Kidney epithelial cell (primary cell): ENCODE results near the gene RUNX1. TPM values are rescaled to one million over a fixed set of nuclear protein-coding genes. Genes with fewer than 3 reads are reported as not detected.

Source experiments
- DNase-seq: peaks from one replicate; pipeline ENCODE4 v3.0.0-alpha.2; 2010; ENCODE audit warnings: low read depth
- H3K27me3 ChIP-seq: 2 replicates; pipeline ENCODE4 v1.6.0; 2011; ENCODE audit warnings: low read length; ENCODE audit not compliant: control insufficient read depth, insufficient read depth
- H3K36me3 ChIP-seq: 2 replicates; pipeline ENCODE4 v1.5.1; 2011; ENCODE audit warnings: low read length; ENCODE audit not compliant: control insufficient read depth, insufficient read depth
- H3K4me3 ChIP-seq: 2 replicates; pipeline ENCODE4 v1.5.1; 2011; ENCODE audit warnings: low read depth, mild to moderate bottlenecking, control low read depth, low read length
- total RNA-seq: library from RNA; depleted of rRNA; stranded (reverse); fragments of >200 nt; gene quantifications from 2 replicates; pipeline ENCODE4 v1.2.3, GENCODE V29; 2015
- TF ChIP-seq, protein P1 (sequence below): IDR thresholded peaks from 2 replicates; pipeline ENCODE4 v1.5.1; 2011; ENCODE audit warnings: mild to moderate bottlenecking, moderate library complexity, low read length, control low read depth, inconsistent platforms; ENCODE audit not compliant: insufficient read depth, poor library complexity, severe bottlenecking

Gene RUNX1
- total RNA-seq, 1 donor from 2014 or later = 43.0 TPM

DNA sequence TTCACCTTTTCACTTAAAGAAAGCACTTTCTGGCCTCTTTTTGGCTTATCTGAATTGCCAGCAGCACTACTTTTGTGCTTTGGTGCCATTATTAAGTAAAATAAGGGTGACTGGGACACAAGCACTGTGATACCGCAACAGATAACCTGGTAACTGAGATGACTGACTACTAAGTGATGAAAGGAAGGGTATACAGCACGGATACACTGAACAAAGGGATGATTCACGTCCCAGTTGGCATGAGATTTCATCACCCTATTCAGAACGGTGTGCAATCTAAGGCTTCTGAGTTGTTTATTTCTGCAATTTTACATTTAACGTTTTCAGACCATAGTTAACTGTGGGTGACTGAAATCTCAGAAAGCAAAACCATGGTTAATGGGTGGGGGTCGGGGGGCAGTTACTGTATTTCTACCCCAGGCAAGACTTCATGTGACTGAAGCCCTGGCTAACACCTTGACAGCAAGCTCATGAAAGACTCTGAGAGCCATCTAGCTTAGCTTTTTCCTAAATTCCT lies 277.5 kb downstream of the RUNX1 start:
- no peak for DNase-seq
- H3K27me3 ChIP-seq = no peaks in the 10 kb centered on the region
- no peak overlapping the region for H3K4me3 ChIP-seq
- TF ChIP-seq, protein P1, sequence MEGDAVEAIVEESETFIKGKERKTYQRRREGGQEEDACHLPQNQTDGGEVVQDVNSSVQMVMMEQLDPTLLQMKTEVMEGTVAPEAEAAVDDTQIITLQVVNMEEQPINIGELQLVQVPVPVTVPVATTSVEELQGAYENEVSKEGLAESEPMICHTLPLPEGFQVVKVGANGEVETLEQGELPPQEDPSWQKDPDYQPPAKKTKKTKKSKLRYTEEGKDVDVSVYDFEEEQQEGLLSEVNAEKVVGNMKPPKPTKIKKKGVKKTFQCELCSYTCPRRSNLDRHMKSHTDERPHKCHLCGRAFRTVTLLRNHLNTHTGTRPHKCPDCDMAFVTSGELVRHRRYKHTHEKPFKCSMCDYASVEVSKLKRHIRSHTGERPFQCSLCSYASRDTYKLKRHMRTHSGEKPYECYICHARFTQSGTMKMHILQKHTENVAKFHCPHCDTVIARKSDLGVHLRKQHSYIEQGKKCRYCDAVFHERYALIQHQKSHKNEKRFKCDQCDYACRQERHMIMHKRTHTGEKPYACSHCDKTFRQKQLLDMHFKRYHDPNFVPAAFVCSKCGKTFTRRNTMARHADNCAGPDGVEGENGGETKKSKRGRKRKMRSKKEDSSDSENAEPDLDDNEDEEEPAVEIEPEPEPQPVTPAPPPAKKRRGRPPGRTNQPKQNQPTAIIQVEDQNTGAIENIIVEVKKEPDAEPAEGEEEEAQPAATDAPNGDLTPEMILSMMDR = no peak
- H3K36me3 ChIP-seq = no peaks in the 10 kb centered on the region

DNA sequence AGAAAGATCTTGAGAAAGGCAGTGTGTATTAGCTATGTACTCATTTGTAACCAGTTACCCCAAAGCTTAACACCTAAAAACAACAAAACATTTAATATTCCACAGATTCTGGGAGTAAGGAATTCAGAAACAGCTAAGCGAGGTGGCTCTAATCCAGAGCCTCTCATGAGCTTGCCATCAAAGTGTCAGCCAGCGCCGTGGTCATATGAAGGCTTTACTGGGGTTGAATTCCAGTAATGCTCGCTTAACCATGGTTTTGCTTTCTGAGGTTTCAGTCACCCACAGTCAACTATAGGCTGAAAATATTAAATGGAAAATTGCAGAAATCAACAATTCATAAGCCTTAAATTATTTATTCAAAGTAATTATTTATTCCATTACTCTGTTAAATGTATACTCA lies 278.5 kb downstream of the RUNX1 start:
- DNase-seq = no peak
- Histone ChIP-seq H3K27me3 (no peaks in the 10 kb centered on the region), H3K4me3 (no peak overlapping the region), H3K36me3 (no peaks in the 10 kb centered on the region)
- TF ChIP-seq, protein P1 = no peak

DNA sequence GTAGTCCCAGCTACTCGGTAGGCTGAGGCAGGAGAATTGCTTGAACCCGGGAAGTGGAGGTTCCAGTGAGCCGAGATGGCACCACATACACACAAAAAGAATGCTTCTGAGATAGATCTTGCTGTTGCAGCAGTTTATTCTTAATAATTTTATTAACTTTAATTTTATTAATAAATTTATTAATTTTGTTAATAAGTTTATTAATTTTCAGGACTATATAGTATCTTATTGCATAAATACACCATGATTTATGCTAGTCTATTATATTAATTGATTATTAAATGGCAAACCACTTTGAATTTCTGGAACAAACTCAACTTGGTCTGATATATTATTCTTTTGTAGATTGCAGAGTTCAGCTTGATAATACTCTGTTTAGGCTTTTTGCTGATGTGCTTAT lies 280.8 kb downstream of the RUNX1 start:
- Histone ChIP-seq H3K27me3 (no peaks in the 10 kb centered on the region), H3K36me3 (no peaks in the 10 kb centered on the region), H3K4me3 (no peak overlapping the region)
- TF ChIP-seq, protein P1 = no peak
- no peak for DNase-seq

DNA sequence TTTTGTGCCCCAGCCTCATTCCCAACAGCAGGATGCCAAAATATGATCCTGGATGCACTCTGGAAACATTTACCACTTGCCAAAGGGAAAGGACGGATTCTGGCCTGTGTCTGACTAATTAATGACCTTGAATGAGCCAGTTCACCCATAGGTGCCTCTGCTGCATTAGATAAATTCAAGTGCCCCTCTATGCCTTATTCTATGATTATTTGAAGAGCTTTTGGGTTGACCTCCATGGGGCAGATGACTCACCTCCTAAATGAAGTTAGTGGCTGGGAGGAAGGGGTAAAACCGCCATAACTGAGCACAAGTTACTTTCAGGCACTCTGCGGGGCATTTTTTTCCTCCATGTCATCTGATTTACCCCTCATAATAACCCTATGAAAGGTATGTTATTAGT lies 282.2 kb downstream of the RUNX1 start:
- no peaks in the 10 kb centered on the region for H3K36me3 ChIP-seq
- TF ChIP-seq, protein P1 = no peak
- no peak overlapping the region for H3K4me3 ChIP-seq
- no peaks in the 10 kb centered on the region for H3K27me3 ChIP-seq
- DNase-seq = no peak

DNA sequence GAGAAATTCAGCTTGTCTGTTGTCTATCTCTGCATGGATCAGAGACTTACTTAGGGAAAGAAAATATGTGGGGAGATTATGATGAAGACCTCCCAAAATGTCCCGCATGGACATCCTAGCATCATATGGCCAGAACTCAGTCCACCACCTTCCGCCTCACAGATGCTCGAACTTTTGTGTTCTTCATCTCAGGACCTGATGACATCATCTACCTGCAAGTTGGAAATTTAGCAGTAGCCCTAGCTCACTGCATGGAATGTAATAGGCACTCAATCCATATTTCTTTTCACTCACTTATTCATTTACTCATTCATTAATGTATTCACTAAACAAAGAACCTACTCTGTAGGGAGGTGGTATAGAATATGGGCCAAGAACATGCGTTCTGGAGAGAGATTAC lies 283.5 kb downstream of the RUNX1 start:
- DNase-seq = no peak
- TF ChIP-seq, protein P1 = no peak

DNA sequence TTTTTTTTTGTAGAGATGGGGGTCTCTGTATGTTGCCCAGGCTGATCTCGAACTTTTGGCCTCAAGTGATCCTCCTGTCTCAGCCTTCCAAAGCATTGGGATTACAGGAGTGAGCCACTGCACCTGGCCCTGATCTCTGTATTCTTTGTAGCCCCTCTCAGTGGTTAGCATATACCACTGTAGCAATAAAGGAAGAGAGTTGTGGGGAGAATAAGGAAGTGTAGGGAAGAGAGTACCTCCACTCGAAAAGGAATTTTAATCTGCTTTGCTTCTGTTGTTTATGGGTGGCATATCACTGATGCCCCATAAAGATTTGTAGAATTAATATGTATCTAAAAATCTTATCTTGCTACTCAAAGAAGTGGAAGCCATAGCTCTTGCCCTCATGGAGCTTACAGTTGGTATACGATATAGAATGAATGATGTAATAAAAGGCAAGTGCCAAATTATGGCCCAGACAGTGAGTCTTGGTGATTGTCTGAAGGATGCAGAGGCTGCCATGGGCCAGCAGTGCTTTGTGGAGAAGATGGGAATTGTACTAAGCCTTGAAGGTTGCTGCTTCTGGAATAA lies 284.3 kb downstream of the RUNX1 start:
- Histone ChIP-seq H3K27me3 (no peaks in the 10 kb centered on the region), H3K36me3 (no peaks in the 10 kb centered on the region), H3K4me3 (no peak overlapping the region)
- TF ChIP-seq, protein P1 = no peak
- DNase-seq = no peak

More for the DNA sequence above, 283.5 kb downstream of the RUNX1 start:
- Histone ChIP-seq H3K4me3 (no peak overlapping the region), H3K27me3 (no peaks in the 10 kb centered on the region), H3K36me3 (no peaks in the 10 kb centered on the region)
